CD4-positive, alpha-beta T cell treated with Interleukin-15 for 4 hours (primary cell): Measurements from ENCODE around the gene RALGPS1.
A peak's percentile ranks its signal among the peaks of the same experiment; 100 is the strongest.
"Not testable (repeated sequence)": the region's sequence is repeated elsewhere in the genome, so short reads cannot be mapped to it uniquely, and the experiment has no call there.

ENCODE experiments used
- DNase-seq: peaks from one replicate; pipeline ENCODE4 v3.0.0-alpha.2; 2020; ENCODE audit warnings: low spot score

Gene RALGPS1

GRCh38 chr9:126989847-126990842 lies 75.6 kb downstream of the RALGPS1 start:
- DNase-seq: no peak

DNA sequence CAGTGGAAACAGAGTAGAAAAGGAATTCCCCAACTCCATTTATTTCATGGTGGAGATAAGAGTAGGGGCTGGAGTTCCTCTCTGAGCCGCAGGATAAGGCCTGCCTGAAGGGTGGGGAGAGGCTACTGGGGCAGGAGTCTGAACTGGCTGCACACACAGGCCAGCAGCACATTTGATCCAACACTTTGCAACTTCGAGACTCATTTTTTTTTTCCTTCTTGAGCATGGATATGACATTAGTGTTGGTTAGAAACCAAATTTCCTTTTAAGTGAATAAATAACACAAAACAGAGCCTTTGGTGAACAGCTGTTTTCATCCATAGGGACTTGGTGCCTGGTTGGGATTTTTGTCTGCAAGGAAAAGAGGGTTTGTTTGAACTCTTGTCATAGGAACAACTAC lies 76.6 kb downstream of the RALGPS1 start:
- no peak for DNase-seq

- no peak for DNase-seq
Observed at GRCh38 chr9:126992427-126992826, 77.8 kb downstream of the RALGPS1 start.

- no peak for DNase-seq
Observed at GRCh38 chr9:126999315-127000068, 84.9 kb downstream of the RALGPS1 start.

- peak; percentile 73 for DNase-seq
Observed at GRCh38 chr9:127004946-127005769, 90.6 kb downstream of the RALGPS1 start.

DNA sequence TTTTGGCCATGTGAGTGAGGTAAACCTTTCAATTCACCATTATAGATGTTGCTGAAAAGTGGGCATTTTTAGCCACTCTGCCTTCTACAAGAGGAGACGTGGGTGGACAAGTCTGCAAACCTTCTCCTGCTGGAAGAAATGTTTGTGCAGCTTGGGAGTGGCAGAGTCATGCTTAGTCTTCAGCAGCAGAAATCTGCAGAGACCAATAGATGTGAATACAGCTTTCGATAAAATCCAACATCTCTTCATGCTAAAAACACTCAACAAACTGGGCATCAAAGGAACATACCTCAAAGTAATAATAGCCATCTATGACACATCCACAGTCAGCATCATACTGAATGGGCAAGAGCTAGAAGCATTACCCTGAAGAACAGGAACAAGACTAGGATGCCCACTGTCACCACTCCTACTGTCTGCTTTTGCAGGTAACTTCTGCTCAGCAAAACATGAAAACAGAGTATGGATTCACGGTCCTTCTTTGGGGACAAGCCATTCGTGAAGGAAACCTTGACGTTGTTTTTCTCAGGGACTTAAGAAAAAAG lies 91.3 kb downstream of the RALGPS1 start:
- DNase-seq: no peak

GRCh38 chr9:127007638-127008037 lies 93.1 kb downstream of the RALGPS1 start:
- DNase-seq: no peak

DNA sequence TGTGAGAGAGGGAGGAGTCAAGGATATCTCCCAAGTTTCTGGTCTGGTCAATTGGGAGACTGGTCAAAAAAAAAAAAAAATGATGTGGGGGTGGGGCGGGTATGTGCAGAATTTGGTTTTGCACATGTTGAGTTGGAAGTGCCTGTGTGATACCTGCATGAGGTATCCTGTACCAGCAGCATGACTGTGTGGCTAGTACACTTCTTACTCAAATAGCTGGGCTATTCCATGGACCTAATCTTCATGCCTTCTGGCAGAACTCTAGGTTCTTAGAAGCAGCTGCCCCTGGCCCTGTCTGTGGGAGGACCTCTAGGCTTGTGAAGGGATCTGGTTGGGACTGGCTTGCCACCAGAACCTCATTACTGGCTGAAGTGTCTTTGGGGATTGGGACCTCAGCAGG lies 93.5 kb downstream of the RALGPS1 start:
- no peak for DNase-seq

- DNase-seq: no peak
Observed at GRCh38 chr9:127011772-127012171, 97.2 kb downstream of the RALGPS1 start.

- no peak for DNase-seq
Observed at GRCh38 chr9:127012250-127012649, 97.7 kb downstream of the RALGPS1 start.

GRCh38 chr9:127013597-127013996 lies 99.0 kb downstream of the RALGPS1 start:
- no peak for DNase-seq

DNA sequence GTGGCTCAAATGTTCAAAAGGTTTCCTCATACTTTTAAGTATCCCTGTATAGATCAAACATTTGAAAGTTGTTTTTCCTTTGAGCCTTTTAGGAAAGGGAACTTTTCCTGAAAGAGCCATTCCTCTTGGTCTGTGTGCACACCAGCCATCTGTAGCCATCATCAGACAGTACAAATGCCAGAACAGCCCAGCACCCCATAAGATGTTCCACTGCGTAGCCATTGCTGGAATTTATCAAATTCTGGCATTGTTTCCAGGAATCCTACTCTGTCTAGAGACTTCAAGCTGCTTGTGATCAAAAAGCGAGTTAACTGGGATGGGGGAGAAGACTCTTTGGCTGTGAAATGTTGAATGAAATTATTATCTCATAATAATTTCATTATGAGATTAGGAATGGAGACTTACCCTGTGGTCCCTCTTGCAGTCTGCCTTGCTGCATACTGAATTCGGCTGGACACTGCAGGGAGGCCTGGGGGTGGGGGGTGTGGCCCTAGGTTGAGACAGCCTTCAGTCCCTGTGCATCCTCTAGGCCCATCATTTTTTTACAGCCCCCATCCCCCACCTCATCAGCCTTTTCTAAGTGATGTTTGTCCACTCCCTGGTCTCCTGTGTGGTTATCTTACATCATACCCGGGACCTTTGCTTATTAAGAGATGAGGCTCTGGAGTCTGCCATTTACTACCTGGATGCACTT lies 99.8 kb downstream of the RALGPS1 start:
- no peak for DNase-seq

DNA sequence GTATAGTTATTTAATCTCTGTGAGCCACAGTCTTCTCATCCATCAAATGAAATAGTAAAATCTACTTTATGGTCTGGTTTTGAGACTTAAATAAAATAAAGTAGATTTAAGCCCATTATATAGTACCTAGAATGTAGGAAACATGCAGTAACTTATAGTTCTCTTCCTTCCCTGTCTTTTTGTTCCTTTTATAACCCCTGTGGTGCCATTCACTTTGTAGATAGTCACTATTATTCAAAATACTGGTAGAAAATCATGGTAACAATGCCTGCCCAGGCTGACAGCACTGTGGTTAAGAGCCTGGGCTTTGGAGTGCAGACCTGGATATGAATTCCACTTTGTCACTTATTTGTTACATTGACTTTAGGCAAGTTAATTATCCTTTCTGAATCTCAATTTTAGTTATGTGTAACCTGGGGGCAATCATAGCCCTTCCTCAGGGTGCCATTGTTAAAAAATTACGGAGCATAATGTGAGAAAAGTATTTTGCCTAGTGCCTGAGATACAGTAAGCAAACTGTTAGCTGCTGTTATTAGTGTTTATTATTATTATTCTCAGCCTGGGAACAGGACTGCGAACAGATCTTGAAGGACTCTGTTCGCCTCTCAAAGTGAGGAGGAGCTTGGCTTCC lies 100.4 kb downstream of the RALGPS1 start:
- DNase-seq: no peak

GRCh38 chr9:127015921-127016512 lies 101.4 kb downstream of the RALGPS1 start:
- no peak for DNase-seq

- not testable (repeated sequence) for DNase-seq
Observed at GRCh38 chr9:127017979-127018378, 103.4 kb downstream of the RALGPS1 start.

GRCh38 chr9:127018935-127019334 lies 104.4 kb downstream of the RALGPS1 start:
- no peak for DNase-seq

DNA sequence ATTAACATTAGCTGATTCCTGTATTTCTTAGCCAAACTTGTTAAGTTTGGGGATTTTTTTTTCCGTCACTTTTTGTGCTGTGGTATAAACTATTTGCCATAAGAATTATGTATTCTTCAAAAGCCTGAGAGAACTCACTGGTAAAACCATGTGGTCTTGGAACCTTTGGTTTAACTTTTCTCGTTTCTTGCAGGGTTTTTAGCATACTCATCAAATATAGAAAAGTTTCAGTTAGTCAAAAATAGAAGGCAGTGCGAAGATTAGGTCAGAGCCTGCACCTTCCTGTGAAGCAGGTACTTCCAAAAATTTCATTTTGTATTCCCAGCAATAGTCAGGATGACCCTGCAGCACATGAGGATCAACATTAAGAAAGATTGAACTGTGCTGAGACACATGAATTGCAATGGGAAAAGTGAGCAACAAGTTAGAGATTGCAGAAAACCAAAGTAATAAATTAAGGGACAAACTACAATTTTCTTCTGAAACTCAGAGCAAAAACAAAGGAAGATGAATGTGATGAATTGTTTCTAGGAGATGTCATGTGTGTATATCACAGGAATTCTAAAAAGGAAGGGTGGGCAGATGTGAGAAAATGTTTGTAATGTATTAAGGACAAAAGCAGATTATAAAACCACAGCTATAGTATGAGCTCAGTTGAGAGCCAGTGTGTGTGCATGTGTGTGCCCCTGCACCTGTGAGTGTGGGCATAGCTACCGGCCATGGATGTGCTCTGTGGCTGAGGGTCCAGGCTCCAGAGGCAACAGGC lies 105.6 kb downstream of the RALGPS1 start:
- no peak for DNase-seq

GRCh38 chr9:127020802-127021078 lies 106.2 kb downstream of the RALGPS1 start:
- no peak for DNase-seq

- no peak for DNase-seq
Observed at GRCh38 chr9:127021664-127022363, 107.2 kb downstream of the RALGPS1 start.
